Panc1 (cell line): ENCODE data around the gene ZBTB4. TPM values are rescaled to one million over a fixed set of nuclear protein-coding genes. Genes with fewer than 3 reads are reported as not detected.

ENCODE experiments used
- ATAC-seq: fragments of 200-7000 bp; cut with Tn5 transposase; 2 replicates; pipeline ENCODE4 v1.9.1; 2020; ENCODE audit warnings: mild to moderate bottlenecking, moderate library complexity
- BruUV-seq: library from RNA; stranded (reverse); fragments of 400-500 nt; replicated peaks from 2 replicates; lab custom pipeline; 2021; lab: Mats Ljungman, UMichigan
- CTCF ChIA-PET: fragments of 300-600 bp; sonication (Branson Sonifier 250); formaldehyde crosslinking; loops from one replicate; lab custom pipeline; 2022; ENCODE audit warnings: antibody characterized with exemption; lab: Charles Lee
- POLR2A ChIA-PET: fragments of 300-600 bp; sonication (Branson Sonifier 250); formaldehyde crosslinking; loops from one replicate; lab custom pipeline; 2022; ENCODE audit warnings: antibody characterized with exemption; lab: Charles Lee
- DNase-seq: peaks from one replicate; pipeline ENCODE4 v3.0.0-alpha.2; 2010; ENCODE audit warnings: low read depth, low spot score
- H3K27ac ChIP-seq: 2 replicates; pipeline ENCODE4 v1.5.1; 2011; ENCODE audit warnings: mild to moderate bottlenecking, low read length, inconsistent platforms
- H3K27me3 ChIP-seq: fragments of 200-500 bp; sonication (Bioruptor generic); 2 replicates; pipeline ENCODE4 v1.6.0; 2014; ENCODE audit warnings: low read length, inconsistent platforms; ENCODE audit not compliant: control insufficient read depth, insufficient read depth
- H3K36me3 ChIP-seq: fragments of 200-500 bp; sonication (Bioruptor generic); 2 replicates; pipeline ENCODE4 v1.5.1; 2014; ENCODE audit warnings: inconsistent platforms, mild to moderate bottlenecking, low read length, moderate library complexity; ENCODE audit not compliant: control insufficient read depth, insufficient read depth
- H3K4me1 ChIP-seq: 2 replicates; pipeline ENCODE4 v1.5.1; 2011; ENCODE audit warnings: inconsistent platforms, mild to moderate bottlenecking, low read length, moderate library complexity; ENCODE audit not compliant: control insufficient read depth, insufficient read depth
- H3K4me3 ChIP-seq, 2 experiments: 2 replicates each; pipeline ENCODE4 v1.5.1; 2011 to 2012; ENCODE audit warnings: low read depth in 2 of 2, low read length in 2 of 2, mild to moderate bottlenecking in 2 of 2, inconsistent platforms in 1 of 2, moderate library complexity in 1 of 2
- H3K9me3 ChIP-seq: fragments of 200-500 bp; sonication (Bioruptor generic); 2 replicates; pipeline ENCODE4 v1.5.1; 2014; ENCODE audit warnings: low read depth, mild to moderate bottlenecking, inconsistent platforms, low read length, moderate library complexity; ENCODE audit not compliant: control insufficient read depth, insufficient read depth
- POLR2AphosphoS5 ChIP-seq: IDR thresholded peaks from 2 replicates; pipeline ENCODE4 v1.6.1; 2012; ENCODE audit warnings: mild to moderate bottlenecking, low read depth, low read length, moderate library complexity
- REST ChIP-seq, 2 experiments: IDR thresholded peaks; 2 replicates each; pipeline ENCODE4 v1.6.1; 2011 to 2012; ENCODE audit warnings: low read depth in 2 of 2, control low read depth in 1 of 2, low read length in 1 of 2, mild to moderate bottlenecking in 1 of 2, moderate library complexity in 1 of 2; ENCODE audit not compliant: insufficient read depth in 1 of 2
- SIN3A ChIP-seq: IDR thresholded peaks from 2 replicates; pipeline ENCODE4 v1.6.1; 2012; ENCODE audit warnings: low read depth, mild to moderate bottlenecking, low read length, moderate library complexity, borderline replicate concordance; ENCODE audit not compliant: insufficient read depth
- TCF7L2 ChIP-seq: IDR thresholded peaks from 2 replicates; pipeline ENCODE4 v1.6.1; 2011; ENCODE audit warnings: mild to moderate bottlenecking, low read depth, low read length, inconsistent platforms
- in situ Hi-C: cut with HindIII; loops from 2 replicates; pipeline ENCODE4 v1.10.0; 2016; ENCODE audit warnings: low sequenced_read_pairs, low pct_unique_long_range_greater_than_20kb
- intact Hi-C: fragments of 100-400 bp; cut with micrococcal nuclease; formaldehyde crosslinking; loops from one replicate; pipeline ENCODE4 v1.10.0; 2022; ENCODE audit not compliant: unreplicated experiment
- total RNA-seq: library from RNA; stranded (reverse); gene quantifications from one replicate; pipeline ENCODE4 v1.2.1, GENCODE V29; 2021; ENCODE audit not compliant: unreplicated experiment
- TF ChIP-seq, protein P1 (sequence below): fragments of 450-650 bp; IDR thresholded peaks from 2 replicates; pipeline ENCODE4 v1.5.1; 2017; ENCODE audit warnings: mild to moderate bottlenecking

The ZBTB4 gene
- total RNA-seq, 1 experiment from 2014 or later: 24.9 TPM

DNA sequence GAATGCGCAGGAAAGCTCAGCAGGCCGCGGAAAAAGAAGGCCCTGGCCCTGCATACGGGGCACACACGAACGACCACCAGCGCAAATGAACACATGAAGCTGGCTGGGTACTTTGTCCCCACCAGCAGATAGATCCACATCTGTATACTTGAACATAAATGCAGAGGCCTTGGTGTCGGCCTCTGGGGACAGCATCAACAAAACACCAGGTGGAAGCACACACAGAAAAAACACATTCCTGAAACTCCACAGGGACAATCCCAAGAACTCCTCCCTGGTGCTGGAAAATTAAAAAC lies 606 bp upstream of the ZBTB4 start:
- H3K9me3 ChIP-seq: no peaks in the 10 kb centered on the region
- DNase-seq: no peak
- peak overlapping the region; percentile 83 for H3K27ac ChIP-seq
- H3K36me3 ChIP-seq: no peaks in the 10 kb centered on the region; the same call in 1 of the 2 replicates
- peak overlapping the region; percentile 61 for H3K4me3 ChIP-seq
- POLR2A ChIA-PET: interaction anchor here (0.6 kb wide), 1 partner anchor 20 kb away, joined by 8 read pairs; no protein-coding TSS in a partner anchor
- BruUV-seq: no TSS peak
- no peak for ATAC-seq
- in situ Hi-C loops: no loop called here
- TF ChIP-seq REST (IDR thresholded peaks at IDR 0.05; ENCODE audit: insufficient read depth in 1 of 2, low read depth in 2 of 2, low read length in 1 of 2) (no peak), POLR2AphosphoS5 (no peak), SIN3A (no peak), TCF7L2 (no peak)
- TF ChIP-seq, protein P1, sequence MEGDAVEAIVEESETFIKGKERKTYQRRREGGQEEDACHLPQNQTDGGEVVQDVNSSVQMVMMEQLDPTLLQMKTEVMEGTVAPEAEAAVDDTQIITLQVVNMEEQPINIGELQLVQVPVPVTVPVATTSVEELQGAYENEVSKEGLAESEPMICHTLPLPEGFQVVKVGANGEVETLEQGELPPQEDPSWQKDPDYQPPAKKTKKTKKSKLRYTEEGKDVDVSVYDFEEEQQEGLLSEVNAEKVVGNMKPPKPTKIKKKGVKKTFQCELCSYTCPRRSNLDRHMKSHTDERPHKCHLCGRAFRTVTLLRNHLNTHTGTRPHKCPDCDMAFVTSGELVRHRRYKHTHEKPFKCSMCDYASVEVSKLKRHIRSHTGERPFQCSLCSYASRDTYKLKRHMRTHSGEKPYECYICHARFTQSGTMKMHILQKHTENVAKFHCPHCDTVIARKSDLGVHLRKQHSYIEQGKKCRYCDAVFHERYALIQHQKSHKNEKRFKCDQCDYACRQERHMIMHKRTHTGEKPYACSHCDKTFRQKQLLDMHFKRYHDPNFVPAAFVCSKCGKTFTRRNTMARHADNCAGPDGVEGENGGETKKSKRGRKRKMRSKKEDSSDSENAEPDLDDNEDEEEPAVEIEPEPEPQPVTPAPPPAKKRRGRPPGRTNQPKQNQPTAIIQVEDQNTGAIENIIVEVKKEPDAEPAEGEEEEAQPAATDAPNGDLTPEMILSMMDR: no peak
- peaks cover 33% of the 10 kb centered on the region for H3K4me1 ChIP-seq
- CTCF ChIA-PET: no interaction called here
- intact Hi-C loops: no loop called here
- H3K27me3 ChIP-seq: no peaks in the 10 kb centered on the region

- intact Hi-C loops (no loop called here), in situ Hi-C loops (no loop called here)
- CTCF ChIA-PET: no interaction called here
- Histone ChIP-seq H3K4me1 (peaks cover 33% of the 10 kb centered on the region), H3K36me3 (no peaks in the 10 kb centered on the region), H3K9me3 (no peaks in the 10 kb centered on the region), H3K4me3 (peak overlapping the region; percentile 61 to 66), H3K27me3 (no peaks in the 10 kb centered on the region), H3K27ac (peak overlapping the region; percentile 61)
- POLR2A ChIA-PET: no interaction called here
- TF ChIP-seq TCF7L2 (no peak), REST (IDR thresholded peaks at IDR 0.05; ENCODE audit: insufficient read depth in 1 of 2, low read depth in 2 of 2, low read length in 1 of 2) (no peak), POLR2AphosphoS5 (no peak), SIN3A (0 out of 2 replicates have a peak, but pooled peaks have one; percentile 19)
- TF ChIP-seq, protein P1: no peak
- peak; percentile 27 for ATAC-seq
- TSS peak; percentile 54 for BruUV-seq
- DNase-seq: no peak
These were observed 887 bp downstream of the ZBTB4 start for GRCh38 chr17:7478276-7479212.
